ENCODE data around the gene HOXC10. TPM values are rescaled to one million over a fixed set of nuclear protein-coding genes. Genes with fewer than 3 reads are reported as not detected.

HOXC10 gene
- not detected for total RNA-seq
- polyA plus RNA-seq: not detected

DNA sequence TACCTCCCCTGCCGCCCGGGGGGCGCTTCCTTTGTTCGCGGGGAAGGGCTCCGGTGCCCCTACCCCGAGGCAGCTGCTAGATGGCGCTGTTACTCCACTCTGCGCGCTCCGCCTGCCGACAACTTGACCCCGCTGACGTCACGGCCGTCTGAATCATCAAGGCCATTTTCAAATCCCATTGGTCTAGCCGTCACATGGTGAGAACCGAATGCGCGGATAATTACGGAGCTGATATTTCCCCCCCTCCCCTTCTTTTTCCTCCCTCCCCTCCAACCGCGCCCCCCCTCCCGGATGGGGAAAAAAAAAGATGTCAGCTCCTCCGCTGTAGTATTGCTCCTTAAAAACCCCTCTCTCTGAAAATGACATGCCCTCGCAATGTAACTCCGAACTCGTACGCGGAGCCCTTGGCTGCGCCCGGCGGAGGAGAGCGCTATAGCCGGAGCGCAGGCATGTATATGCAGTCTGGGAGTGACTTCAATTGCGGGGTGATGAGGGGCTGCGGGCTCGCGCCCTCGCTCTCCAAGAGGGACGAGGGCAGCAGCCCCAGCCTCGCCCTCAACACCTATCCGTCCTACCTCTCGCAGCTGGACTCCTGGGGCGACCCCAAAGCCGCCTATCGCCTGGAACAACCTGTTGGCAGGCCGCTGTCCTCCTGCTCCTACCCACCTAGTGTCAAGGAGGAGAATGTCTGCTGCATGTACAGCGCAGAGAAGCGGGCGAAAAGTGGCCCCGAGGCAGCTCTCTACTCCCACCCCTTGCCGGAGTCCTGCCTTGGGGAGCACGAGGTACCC lies at the start of gene HOXC10:
Gene HOXC10, plus strand, starts transcription at position 246 of the 791 bp plus-strand sequence. Its CDS starts 114 bp downstream, at position 360.
- intact Hi-C loops (cut with DNase I): no loop called here
- DNase-seq: peak; percentile 88
- H3K27ac ChIP-seq: no peak within 1 kb of the TSS
- H3K4me1 ChIP-seq: peaks cover 0 to 32% (median 21%) of the 10 kb centered on the region in 4 donors
- peak in 1 of 4 donors; percentile 22 for TF ChIP-seq POLR2AphosphoS5 (IDR thresholded peaks at IDR 0.05)
- no peak for TF ChIP-seq POLR2A (IDR thresholded peaks at IDR 0.05)
- TF ChIP-seq EP300 (IDR thresholded peaks at IDR 0.05): no peak
- peak in 1 of 4 experiments; percentile 28 for TF ChIP-seq CTCF (IDR thresholded peaks at IDR 0.05)
- 4 to 16% methylated on average over 55 of the region's 55 CpGs for WGBS, 2 donors
- no peaks in the 10 kb centered on the region for H3K36me3 ChIP-seq
- H3K4me3 ChIP-seq: peak within 1 kb of the TSS in 3 of 4 donors; percentile 6 to 17 (median 13)
- H3K27me3 ChIP-seq: peaks cover 79 to 100% (median 99%) of the 10 kb centered on the region in 3 donors
- H3K9me3 ChIP-seq: no peaks in the 10 kb centered on the region

GRCh38 chr12:53935383-53936341 lies 49.3 kb upstream of the HOXC10 start:
- intact Hi-C loops (cut with DNase I): no loop called here
- H3K4me1 ChIP-seq: peaks cover 0 to 30% (median 24%) of the 10 kb centered on the region in 4 donors
- no peak overlapping the region for H3K27ac ChIP-seq
- no peak for DNase-seq
- TF ChIP-seq EP300 (IDR thresholded peaks at IDR 0.05) (no peak), CTCF (IDR thresholded peaks at IDR 0.05) (no peak), POLR2AphosphoS5 (IDR thresholded peaks at IDR 0.05) (no peak), POLR2A (IDR thresholded peaks at IDR 0.05) (no peak)
- H3K4me3 ChIP-seq: peak overlapping the region in 1 of 4 donors; percentile 18
- WGBS, 2 donors: 6 to 13% methylated on average over 49 of the region's 49 CpGs
- H3K9me3 ChIP-seq: no peaks in the 10 kb centered on the region
- H3K27me3 ChIP-seq: peaks cover 65 to 100% (median 99%) of the 10 kb centered on the region in 3 donors
- no peaks in the 10 kb centered on the region for H3K36me3 ChIP-seq

GRCh38 chr12:53937099-53937498 lies 47.8 kb upstream of the HOXC10 start:
- no peaks in the 10 kb centered on the region for H3K9me3 ChIP-seq
- DNase-seq: no peak
- WGBS, 2 donors: 14 to 16% methylated on average over 12 of the region's 12 CpGs
- H3K27ac ChIP-seq: no peak overlapping the region
- TF ChIP-seq POLR2AphosphoS5 (IDR thresholded peaks at IDR 0.05) (no peak), CTCF (IDR thresholded peaks at IDR 0.05) (no peak), EP300 (IDR thresholded peaks at IDR 0.05) (no peak), POLR2A (IDR thresholded peaks at IDR 0.05) (no peak)
- H3K4me3 ChIP-seq: no peak overlapping the region
- H3K4me1 ChIP-seq: peaks cover 0 to 30% (median 24%) of the 10 kb centered on the region in 4 donors
- H3K36me3 ChIP-seq: no peaks in the 10 kb centered on the region
- H3K27me3 ChIP-seq: peaks cover 59 to 100% (median 97%) of the 10 kb centered on the region in 3 donors
- intact Hi-C loops (cut with DNase I): no loop called here

- Histone ChIP-seq H3K36me3 (no peaks in the 10 kb centered on the region), H3K27me3 (peaks cover 64 to 100% (median 97%) of the 10 kb centered on the region in 3 donors), H3K27ac (no peak overlapping the region), H3K4me1 (peaks cover 0 to 30% (median 24%) of the 10 kb centered on the region in 4 donors), H3K9me3 (no peaks in the 10 kb centered on the region), H3K4me3 (no peak overlapping the region)
- TF ChIP-seq POLR2A (IDR thresholded peaks at IDR 0.05): no peak
- TF ChIP-seq EP300 (IDR thresholded peaks at IDR 0.05): no peak
- TF ChIP-seq POLR2AphosphoS5 (IDR thresholded peaks at IDR 0.05): no peak
- TF ChIP-seq CTCF (IDR thresholded peaks at IDR 0.05): no peak
- 19 to 38% methylated on average over 23 of the region's 23 CpGs for WGBS, 2 donors
- intact Hi-C loops (cut with DNase I): no loop called here
- DNase-seq: no peak
Measured at GRCh38 chr12:53937596-53938325, 47.2 kb upstream of the HOXC10 start.
